IMR-90 (cell line): ENCODE measurements around the gene RAB6A. TPM values are rescaled to one million over a fixed set of nuclear protein-coding genes. Genes with fewer than 3 reads are reported as not detected.
A peak's percentile ranks its signal among the peaks of the same experiment; 100 is the strongest.

Source experiments
- ATAC-seq: fragments of 200-7000 bp; cut with Tn5 transposase; 2 replicates; pipeline ENCODE4 v1.9.1; 2020; ENCODE audit warnings: low read depth, mild to moderate bottlenecking, moderate library complexity
- BruUV-seq: library from RNA; stranded (reverse); fragments of 400-500 nt; replicated peaks from 2 replicates; lab custom pipeline; 2021; lab: Mats Ljungman, UMichigan
- CTCF ChIA-PET: fragments of 300-600 bp; formaldehyde crosslinking; extraction: SDS; loops from one replicate; lab custom pipeline; 2021; ENCODE audit warnings: antibody characterized with exemption; lab: Yijun Ruan, JAX
- POLR2A ChIA-PET: fragments of 300-600 bp; sonication (Branson Sonifier 250); formaldehyde crosslinking; loops from one replicate; lab custom pipeline; 2022; ENCODE audit warnings: antibody characterized with exemption; ENCODE audit not compliant: unreplicated experiment; lab: Charles Lee
- DNase-seq: peaks from one replicate; pipeline ENCODE4 v3.0.0; 2013
- H2AFZ ChIP-seq: replicated peaks from 2 replicates; pipeline ENCODE3; 2013; ENCODE audit warnings: low read length, mild to moderate bottlenecking; ENCODE audit not compliant: poor library complexity
- H2AK5ac ChIP-seq: 2 replicates; pipeline ENCODE4 v1.6.1; 2013; ENCODE audit warnings: low read depth, low read length, inconsistent platforms
- H2AK9ac ChIP-seq: replicated peaks from 2 replicates; pipeline ENCODE3; 2013; ENCODE audit warnings: mild to moderate bottlenecking, low read depth, low read length, moderate library complexity; ENCODE audit not compliant: poor library complexity
- H2BK120ac ChIP-seq: 2 replicates; pipeline ENCODE4 v1.6.1; 2013; ENCODE audit warnings: low read depth, low read length, inconsistent platforms
- H2BK15ac ChIP-seq: 3 replicates; pipeline ENCODE4 v1.6.1; 2013; ENCODE audit warnings: low read depth, low read length, inconsistent platforms
- H2BK20ac ChIP-seq: 2 replicates; pipeline ENCODE4 v1.6.1; 2013; ENCODE audit warnings: low read depth, mild to moderate bottlenecking, inconsistent platforms, low read length, moderate library complexity
- H2BK5ac ChIP-seq: 2 replicates; pipeline ENCODE4 v1.6.1; 2013; ENCODE audit warnings: mild to moderate bottlenecking, low read depth, low read length, inconsistent platforms; ENCODE audit not compliant: poor library complexity, severe bottlenecking
- H3K14ac ChIP-seq: replicated peaks from 2 replicates; pipeline ENCODE4 v1.6.1; 2013; ENCODE audit warnings: low read depth, low read length, inconsistent platforms
- H3K18ac ChIP-seq: 2 replicates; pipeline ENCODE4 v1.6.1; 2013; ENCODE audit warnings: low read depth, low read length, control low read depth
- H3K23ac ChIP-seq: 2 replicates; pipeline ENCODE4 v1.6.1; 2013; ENCODE audit warnings: low read depth, low read length, inconsistent platforms
- H3K27ac ChIP-seq: 2 replicates; pipeline ENCODE4 v1.5.1; 2013; ENCODE audit warnings: mild to moderate bottlenecking, control low read depth, low read length; ENCODE audit not compliant: insufficient read depth
- H3K27me3 ChIP-seq: 2 replicates; pipeline ENCODE4 v1.6.1; 2013; ENCODE audit warnings: low read length; ENCODE audit not compliant: control insufficient read depth, insufficient read depth
- H3K36me3 ChIP-seq: 2 replicates; pipeline ENCODE4 v1.6.1; 2013; ENCODE audit warnings: low read length, mixed read lengths; ENCODE audit not compliant: control insufficient read depth, insufficient read depth
- H3K4ac ChIP-seq: 2 replicates; pipeline ENCODE4 v1.6.1; 2013; ENCODE audit warnings: low read depth, low read length, inconsistent platforms
- H3K4me1 ChIP-seq: 2 replicates; pipeline ENCODE4 v1.6.1; 2013; ENCODE audit warnings: low read length, mixed read lengths; ENCODE audit not compliant: control insufficient read depth, insufficient read depth
- H3K4me2 ChIP-seq: 2 replicates; pipeline ENCODE4 v1.6.1; 2013; ENCODE audit warnings: low read depth, mild to moderate bottlenecking, control low read depth, low read length, moderate library complexity
- H3K4me3 ChIP-seq: 2 replicates; pipeline ENCODE4 v1.5.1; 2013; ENCODE audit warnings: low read depth, mild to moderate bottlenecking, control low read depth, low read length, moderate library complexity; ENCODE audit not compliant: insufficient read depth
- H3K56ac ChIP-seq: 2 replicates; pipeline ENCODE4 v1.6.1; 2013; ENCODE audit warnings: low read length, inconsistent platforms; ENCODE audit not compliant: insufficient read depth; ENCODE audit errors: extremely low read depth
- H3K79me1 ChIP-seq, 2 experiments: 2 replicates each; pipeline ENCODE4 v1.6.1; 2013; ENCODE audit warnings: low read length in 2 of 2, inconsistent platforms in 1 of 2, low read depth in 1 of 2
- H3K9ac ChIP-seq: 2 replicates; pipeline ENCODE4 v1.6.1; 2013; ENCODE audit warnings: low read depth, low read length, control low read depth
- H3K9me1 ChIP-seq: 2 replicates; pipeline ENCODE4 v1.6.1; 2013; ENCODE audit warnings: low read length, inconsistent platforms; ENCODE audit not compliant: insufficient read depth
- H3K9me3 ChIP-seq: 2 replicates; pipeline ENCODE4 v1.6.1; 2013; ENCODE audit warnings: low read length; ENCODE audit not compliant: control insufficient read depth, insufficient read depth
- H4K20me1 ChIP-seq: 2 replicates; pipeline ENCODE4 v1.6.1; 2013; ENCODE audit warnings: low read length, inconsistent platforms; ENCODE audit not compliant: insufficient read depth
- H4K5ac ChIP-seq: 2 replicates; pipeline ENCODE4 v1.6.1; 2013; ENCODE audit warnings: mild to moderate bottlenecking, low read depth, low read length, control low read depth
- H4K8ac ChIP-seq, 2 experiments: 2 replicates each; pipeline ENCODE4 v1.6.1; 2013; ENCODE audit warnings: low read depth in 2 of 2, low read length in 2 of 2, control low read depth in 1 of 2, inconsistent platforms in 1 of 2
- H4K91ac ChIP-seq: 2 replicates; pipeline ENCODE4 v1.6.1; 2013; ENCODE audit warnings: low read depth, low read length, inconsistent platforms; ENCODE audit not compliant: insufficient read depth
- BHLHE40 ChIP-seq: fragments of 150-350 bp; IDR thresholded peaks from 2 replicates; pipeline ENCODE4 v1.6.1; 2016; ENCODE audit warnings: mild to moderate bottlenecking, low read depth, low read length
- CEBPB ChIP-seq: IDR thresholded peaks from 2 replicates; pipeline ENCODE4 v1.6.1; 2012; ENCODE audit warnings: low read depth, low read length, improper control_type of control experiment
- CHD1 ChIP-seq: IDR thresholded peaks from 2 replicates; pipeline ENCODE4 v1.6.1; 2012; ENCODE audit warnings: low read depth, low read length, improper control_type of control experiment
- FOS ChIP-seq: fragments of 150-350 bp; IDR thresholded peaks from 2 replicates; pipeline ENCODE4 v1.6.1; 2016; ENCODE audit warnings: low read depth, low read length
- MAFK ChIP-seq: IDR thresholded peaks from 2 replicates; pipeline ENCODE4 v1.6.1; 2012; ENCODE audit warnings: low read depth, low read length, improper control_type of control experiment
- MAZ ChIP-seq: IDR thresholded peaks from 2 replicates; pipeline ENCODE4 v1.6.1; 2012; ENCODE audit warnings: low read depth, mild to moderate bottlenecking, low read length, improper control_type of control experiment, moderate library complexity, borderline replicate concordance
- MXI1 ChIP-seq: IDR thresholded peaks from 2 replicates; pipeline ENCODE4 v1.6.1; 2012; ENCODE audit warnings: low read depth, mild to moderate bottlenecking, low read length, moderate library complexity, borderline replicate concordance
- POLR2A ChIP-seq: IDR thresholded peaks from 2 replicates; pipeline ENCODE4 v1.6.1; 2012; ENCODE audit warnings: mild to moderate bottlenecking, low read depth, low read length
- RAD21 ChIP-seq: IDR thresholded peaks from 2 replicates; pipeline ENCODE4 v1.6.1; 2012; ENCODE audit warnings: low read length, improper control_type of control experiment
- RCOR1 ChIP-seq: IDR thresholded peaks from 2 replicates; pipeline ENCODE4 v1.6.1; 2012; ENCODE audit warnings: mild to moderate bottlenecking, low read length, improper control_type of control experiment; ENCODE audit not compliant: insufficient replicate concordance
- RFX5 ChIP-seq: IDR thresholded peaks from 2 replicates; pipeline ENCODE4 v1.8.0; 2012; ENCODE audit warnings: low read depth, mild to moderate bottlenecking, low read length, moderate library complexity
- SMC3 ChIP-seq: fragments of 150-350 bp; IDR thresholded peaks from 2 replicates; pipeline ENCODE4 v1.6.1; 2016; ENCODE audit warnings: low read depth, mild to moderate bottlenecking, antibody characterized with exemption, low read length, moderate library complexity
- WGBS, 2 experiments: methylation state at CpG; one replicate each; pipeline versions ENCODE4 v1.1.5 to v1.1.7; 2013; ENCODE audit warnings: missing lambda C conversion rate in 2 of 2; ENCODE audit not compliant: insufficient read length in 1 of 2; ENCODE audit errors: extremely low coverage in 2 of 2; 5-methylcytosine and 5-hydroxymethylcytosine counted together
- dilution Hi-C: fragments of 300-500 bp; cut with HindIII; formaldehyde crosslinking; loops from one replicate; pipeline ENCODE4 v1.14.3; 2018; ENCODE audit warnings: low sequenced_read_pairs; ENCODE audit not compliant: unreplicated experiment
- in situ Hi-C: fragments of 300-500 bp; cut with MboI; formaldehyde crosslinking; loops from 3 replicates; pipeline ENCODE4 v1.14.3; 2019; ENCODE audit warnings: low sequenced_read_pairs, inconsistent platforms, mixed read lengths
- intact Hi-C: fragments of 100-400 bp; cut with micrococcal nuclease; formaldehyde crosslinking; loops from 2 replicates; pipeline ENCODE4 v1.10.0; 2022
- polyA plus RNA-seq, 3 experiments: library from polyadenylated mRNA; depleted of rRNA; stranded (reverse); fragments of >200 nt; gene quantifications; 2 replicates each; pipeline ENCODE4 v1.2.3, GENCODE V29; 2012; ENCODE audit warnings: low replicate concordance in 1 of 3
- total RNA-seq: library from RNA; depleted of rRNA; stranded (reverse); fragments of >200 nt; gene quantifications from 2 replicates; pipeline ENCODE4 v1.2.3, GENCODE V29; 2012
- TF ChIP-seq, protein P1 (sequence below): conservative IDR thresholded peaks from 2 replicates; pipeline ENCODE4 v1.5.1; 2012; ENCODE audit warnings: mild to moderate bottlenecking, low read depth, low read length, improper control_type of control experiment

RAB6A gene
- total and polyA plus RNA-seq, 2 of the 4 experiments (the other 2 are of a cell fraction) = 65.5 to 81.0 TPM

DNA sequence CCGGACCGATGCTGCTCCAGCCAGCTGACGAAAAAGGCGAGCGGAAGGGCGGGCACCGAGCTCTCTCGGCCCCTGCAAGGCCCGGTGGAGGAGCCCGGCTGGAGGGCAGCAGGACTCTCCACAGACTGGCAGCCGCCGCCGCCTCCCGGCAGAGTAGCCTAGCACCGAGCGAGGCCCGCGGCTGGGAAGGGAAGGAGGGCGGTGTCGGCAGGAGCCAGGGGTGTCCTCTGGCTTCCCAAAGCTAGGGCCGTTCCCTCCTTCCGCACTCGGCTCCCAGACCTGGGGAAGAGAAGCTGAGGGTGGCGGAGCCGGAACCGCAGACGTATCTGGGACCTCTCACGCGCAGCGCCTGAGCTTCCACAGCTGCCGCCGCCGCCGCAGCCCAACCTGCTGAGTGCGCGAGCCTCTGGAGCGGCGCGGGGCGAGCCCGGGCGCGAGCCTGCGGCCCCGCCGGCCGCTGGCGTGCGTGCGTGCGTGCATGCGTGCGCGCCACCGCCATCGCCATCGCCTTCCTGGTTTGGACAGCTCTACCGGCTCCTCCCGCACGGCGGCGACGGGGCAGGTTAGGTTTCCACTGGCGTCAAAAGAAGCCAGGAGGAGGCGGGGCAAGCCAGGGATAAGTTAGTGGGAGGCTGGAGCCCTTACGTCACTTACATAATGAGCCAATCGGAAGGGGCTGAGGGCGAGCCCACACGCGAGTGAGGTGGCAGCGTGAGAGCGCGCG, at the start of gene RAB6A (continued):
- TF ChIP-seq MAFK (no peak), RAD21 (peak; percentile 37)
- TF ChIP-seq, protein P1, sequence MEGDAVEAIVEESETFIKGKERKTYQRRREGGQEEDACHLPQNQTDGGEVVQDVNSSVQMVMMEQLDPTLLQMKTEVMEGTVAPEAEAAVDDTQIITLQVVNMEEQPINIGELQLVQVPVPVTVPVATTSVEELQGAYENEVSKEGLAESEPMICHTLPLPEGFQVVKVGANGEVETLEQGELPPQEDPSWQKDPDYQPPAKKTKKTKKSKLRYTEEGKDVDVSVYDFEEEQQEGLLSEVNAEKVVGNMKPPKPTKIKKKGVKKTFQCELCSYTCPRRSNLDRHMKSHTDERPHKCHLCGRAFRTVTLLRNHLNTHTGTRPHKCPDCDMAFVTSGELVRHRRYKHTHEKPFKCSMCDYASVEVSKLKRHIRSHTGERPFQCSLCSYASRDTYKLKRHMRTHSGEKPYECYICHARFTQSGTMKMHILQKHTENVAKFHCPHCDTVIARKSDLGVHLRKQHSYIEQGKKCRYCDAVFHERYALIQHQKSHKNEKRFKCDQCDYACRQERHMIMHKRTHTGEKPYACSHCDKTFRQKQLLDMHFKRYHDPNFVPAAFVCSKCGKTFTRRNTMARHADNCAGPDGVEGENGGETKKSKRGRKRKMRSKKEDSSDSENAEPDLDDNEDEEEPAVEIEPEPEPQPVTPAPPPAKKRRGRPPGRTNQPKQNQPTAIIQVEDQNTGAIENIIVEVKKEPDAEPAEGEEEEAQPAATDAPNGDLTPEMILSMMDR = peak; percentile 46

DNA sequence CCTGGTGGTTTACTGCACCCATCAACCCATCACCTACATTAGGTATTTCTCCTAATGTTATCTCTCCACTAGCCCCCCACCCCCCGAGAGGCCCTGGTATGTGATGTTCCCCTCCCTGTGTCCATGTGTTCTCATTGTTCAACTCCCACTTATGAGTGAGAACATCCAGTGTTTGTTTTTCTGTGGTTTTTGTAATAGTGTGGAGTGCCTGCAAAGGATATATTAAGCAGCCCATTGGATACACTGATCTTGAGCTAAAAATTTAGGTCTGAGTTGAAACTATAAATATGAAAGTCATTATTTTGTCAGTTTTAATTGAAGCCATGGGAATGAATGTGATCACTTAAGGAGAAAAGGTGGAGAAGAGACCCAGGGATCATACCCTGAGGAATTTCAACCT, 49.8 kb upstream of the RAB6A start:
- Histone ChIP-seq H3K27ac (no peak overlapping the region), H4K8ac (no peak overlapping the region), H3K27me3 (no peaks in the 10 kb centered on the region), H3K4me1 (peaks cover 3% of the 10 kb centered on the region; the same call in 1 of the 2 replicates), H3K14ac (no peak overlapping the region), H4K20me1 (no peaks in the 10 kb centered on the region), H2BK5ac (no peak overlapping the region), H3K79me1 (peaks cover 8 to 17% of the 10 kb centered on the region in 2 experiments), H3K56ac (no peak overlapping the region), H2BK20ac (no peak overlapping the region), H2AK9ac (no peak overlapping the region), H2AK5ac (no peak overlapping the region), H3K4me3 (no peak overlapping the region), H2AFZ (no peak overlapping the region), H2BK120ac (no peak overlapping the region), H4K91ac (no peak overlapping the region), H3K18ac (no peak overlapping the region), H2BK15ac (no peak overlapping the region), H3K4me2 (no peak overlapping the region), H3K9me3 (no peaks in the 10 kb centered on the region), H3K9ac (no peak overlapping the region), H3K4ac (no peak overlapping the region), H3K36me3 (no peaks in the 10 kb centered on the region), H3K9me1 (peaks cover 6% of the 10 kb centered on the region; the same call in 1 of the 2 replicates), H4K5ac (no peak overlapping the region), H3K23ac (peak overlapping the region; percentile 11; the same call in 1 of the 2 replicates)
- peak; percentile 58 for DNase-seq
- ATAC-seq = peak; percentile 80
- dilution Hi-C loops (no loop called here), intact Hi-C loops (no loop called here), in situ Hi-C loops (no loop called here)
- TF ChIP-seq MAZ = no peak
- TF ChIP-seq CEBPB = no peak
- TF ChIP-seq CHD1 = no peak
- no peak for TF ChIP-seq SMC3
- TF ChIP-seq MAFK = no peak
- no peak for TF ChIP-seq BHLHE40
- no peak for TF ChIP-seq MXI1
- TF ChIP-seq FOS = no peak
- no peak for TF ChIP-seq POLR2A
- TF ChIP-seq RCOR1 = no peak
- TF ChIP-seq RAD21 = no peak
- no peak for TF ChIP-seq RFX5
- TF ChIP-seq, protein P1 = no peak
- ChIA-PET POLR2A (no interaction called here), CTCF (no interaction called here)
- no CpG with 5 or more reads among the region's 1 CpG for WGBS, 2 experiments
- no TSS peak for BruUV-seq
